SK-N-SH treated with all-trans-retinoic acid at 6 μM for 48 hours (cell line): Measurements from ENCODE around the gene PIK3C2B.

Experiments
- ATAC-seq: fragments of 200-7000 bp; cut with Tn5 transposase; 3 replicates; pipeline ENCODE4 v1.9.1; 2020; ENCODE audit warnings: mild to moderate bottlenecking, moderate library complexity
- ARNTL ChIP-seq: fragments of 450-650 bp; formaldehyde crosslinking; IDR thresholded peaks from 2 replicates; pipeline ENCODE4 v1.5.0; 2020; ENCODE audit warnings: low read depth, mild to moderate bottlenecking, moderate library complexity, borderline replicate concordance
- BACH2 ChIP-seq: fragments of 250-450 bp; sonication (Bioruptor Pico); IDR thresholded peaks from 2 replicates; pipeline ENCODE4 v1.9.0; 2021; ENCODE audit warnings: mild to moderate bottlenecking, borderline replicate concordance
- CSDC2 ChIP-seq: fragments of 250-450 bp; sonication (Bioruptor Pico); IDR thresholded peaks from 2 replicates; pipeline ENCODE4 v1.5.0; 2020; ENCODE audit warnings: mild to moderate bottlenecking, moderate library complexity
- ESRRG ChIP-seq: fragments of 250-450 bp; sonication (Bioruptor Pico); IDR thresholded peaks from 2 replicates; pipeline ENCODE4 v1.6.1; 2021; ENCODE audit warnings: mild to moderate bottlenecking
- GLIS3 ChIP-seq: fragments of 250-450 bp; sonication (Bioruptor Pico); IDR thresholded peaks from 2 replicates; pipeline ENCODE4 v1.5.0; 2020; ENCODE audit warnings: mild to moderate bottlenecking, moderate library complexity
- ISL1 ChIP-seq: fragments of 250-450 bp; sonication (Bioruptor Pico); IDR thresholded peaks from 2 replicates; pipeline ENCODE4 v2.1.2; 2022; ENCODE audit warnings: mild to moderate bottlenecking, moderate library complexity
- OSR1 ChIP-seq: fragments of 250-450 bp; sonication (Bioruptor Pico); IDR thresholded peaks from 2 replicates; pipeline ENCODE4 v1.8.0; 2022; ENCODE audit warnings: moderate library complexity, mild to moderate bottlenecking, inconsistent platforms
- PPARA ChIP-seq: fragments of 250-450 bp; sonication (Bioruptor Pico); IDR thresholded peaks from 2 replicates; pipeline ENCODE4 v1.5.0; 2020; ENCODE audit warnings: mild to moderate bottlenecking, borderline replicate concordance
- RARB ChIP-seq: fragments of 250-450 bp; sonication (Bioruptor Pico); IDR thresholded peaks from 2 replicates; pipeline ENCODE4 v1.8.0; 2021; ENCODE audit warnings: mild to moderate bottlenecking, moderate library complexity
- SNAI2 ChIP-seq: fragments of 250-450 bp; sonication (Bioruptor Pico); IDR thresholded peaks from 2 replicates; pipeline ENCODE4 v1.5.0; 2020; ENCODE audit warnings: mild to moderate bottlenecking, moderate library complexity
- TCF4 ChIP-seq: fragments of 250-450 bp; sonication (Bioruptor Pico); IDR thresholded peaks from 2 replicates; pipeline ENCODE4 v1.8.0; 2021; ENCODE audit warnings: mild to moderate bottlenecking, moderate library complexity, borderline replicate concordance
- TOX ChIP-seq: fragments of 250-450 bp; sonication (Bioruptor Pico); IDR thresholded peaks from 2 replicates; pipeline ENCODE4 v1.8.0; 2021; ENCODE audit warnings: mild to moderate bottlenecking, moderate library complexity, borderline replicate concordance
- ZC3H10 ChIP-seq: fragments of 250-450 bp; sonication (Bioruptor Pico); IDR thresholded peaks from 2 replicates; pipeline ENCODE4 v1.5.1; 2021; ENCODE audit warnings: mild to moderate bottlenecking, moderate library complexity
- ZFP3 ChIP-seq: fragments of 250-450 bp; sonication (Bioruptor Pico); IDR thresholded peaks from 2 replicates; pipeline ENCODE4 v1.5.0; 2020; ENCODE audit warnings: mild to moderate bottlenecking, moderate library complexity
- ZNF565 ChIP-seq: fragments of 450-650 bp; formaldehyde crosslinking; conservative IDR thresholded peaks from 2 replicates; pipeline ENCODE4 v1.5.0; 2020; ENCODE audit warnings: low read depth, mild to moderate bottlenecking, moderate library complexity
- ZNF70 ChIP-seq: fragments of 450-650 bp; formaldehyde crosslinking; IDR thresholded peaks from 2 replicates; pipeline ENCODE4 v1.5.0; 2020; ENCODE audit warnings: mild to moderate bottlenecking, moderate library complexity
- ZNF8 ChIP-seq: fragments of 450-650 bp; formaldehyde crosslinking; IDR thresholded peaks from 2 replicates; pipeline ENCODE4 v1.5.0; 2020; ENCODE audit warnings: mild to moderate bottlenecking, moderate library complexity
- TF ChIP-seq, protein P1 (sequence below): fragments of 250-450 bp; sonication (Bioruptor Pico); IDR thresholded peaks from 2 replicates; pipeline ENCODE4 v1.5.0; 2020; ENCODE audit warnings: mild to moderate bottlenecking, moderate library complexity
- TF ChIP-seq, protein P2 (sequence below): fragments of 250-450 bp; sonication (Bioruptor Pico); IDR thresholded peaks from 2 replicates; pipeline ENCODE4 v1.8.0; 2021; ENCODE audit warnings: low read depth, mild to moderate bottlenecking, moderate library complexity, borderline replicate concordance
- TF ChIP-seq, protein P3 (sequence below): fragments of 250-450 bp; sonication (Bioruptor Pico); IDR thresholded peaks from 2 replicates; pipeline ENCODE4 v1.5.1; 2020; ENCODE audit warnings: low read depth, mild to moderate bottlenecking, moderate library complexity
- TF ChIP-seq, protein P4 (sequence below): fragments of 250-450 bp; sonication (Bioruptor Pico); IDR thresholded peaks from 2 replicates; pipeline ENCODE4 v1.5.1; 2021; ENCODE audit warnings: mild to moderate bottlenecking, moderate library complexity
- TF ChIP-seq, protein P5 (sequence below): fragments of 250-450 bp; sonication (Bioruptor Pico); IDR thresholded peaks from 2 replicates; pipeline ENCODE4 v1.8.0; 2020; ENCODE audit warnings: mild to moderate bottlenecking, moderate library complexity, borderline replicate concordance

The PIK3C2B gene

DNA sequence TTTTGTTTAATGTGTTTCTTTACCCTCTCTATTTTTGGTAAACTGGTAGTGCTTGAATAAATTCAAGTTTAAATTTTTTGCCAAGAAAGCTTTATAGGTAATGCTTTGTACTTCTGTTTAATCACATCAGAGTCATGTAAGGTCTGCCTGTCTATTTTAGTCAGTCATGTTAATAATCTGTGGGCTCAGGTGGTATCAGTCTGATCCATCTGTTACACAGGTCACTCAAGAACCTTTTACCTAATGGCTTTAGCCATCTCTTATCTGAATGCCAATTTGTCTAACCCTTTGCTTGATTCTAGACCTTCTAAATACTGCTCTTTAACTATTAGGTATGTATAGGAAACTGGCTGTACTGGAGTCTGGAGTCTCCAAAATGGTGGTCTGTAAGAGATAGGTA, 38.2 kb upstream of the PIK3C2B start:
- no peak for ATAC-seq
- TF ChIP-seq ZNF70 (no peak), ARNTL (CRISPR knock-in tag) (no peak), BACH2 (CRISPR knock-in tag) (no peak), PPARA (CRISPR knock-in tag) (no peak), ZC3H10 (CRISPR knock-in tag) (no peak), CSDC2 (no peak), RARB (no peak), ZNF565 (CRISPR knock-in tag) (no peak), TOX (CRISPR knock-in tag) (no peak), SNAI2 (CRISPR knock-in tag) (no peak), OSR1 (no peak), TCF4 (CRISPR knock-in tag) (no peak), ZFP3 (no peak), GLIS3 (CRISPR knock-in tag) (no peak)
- TF ChIP-seq, protein P1, sequence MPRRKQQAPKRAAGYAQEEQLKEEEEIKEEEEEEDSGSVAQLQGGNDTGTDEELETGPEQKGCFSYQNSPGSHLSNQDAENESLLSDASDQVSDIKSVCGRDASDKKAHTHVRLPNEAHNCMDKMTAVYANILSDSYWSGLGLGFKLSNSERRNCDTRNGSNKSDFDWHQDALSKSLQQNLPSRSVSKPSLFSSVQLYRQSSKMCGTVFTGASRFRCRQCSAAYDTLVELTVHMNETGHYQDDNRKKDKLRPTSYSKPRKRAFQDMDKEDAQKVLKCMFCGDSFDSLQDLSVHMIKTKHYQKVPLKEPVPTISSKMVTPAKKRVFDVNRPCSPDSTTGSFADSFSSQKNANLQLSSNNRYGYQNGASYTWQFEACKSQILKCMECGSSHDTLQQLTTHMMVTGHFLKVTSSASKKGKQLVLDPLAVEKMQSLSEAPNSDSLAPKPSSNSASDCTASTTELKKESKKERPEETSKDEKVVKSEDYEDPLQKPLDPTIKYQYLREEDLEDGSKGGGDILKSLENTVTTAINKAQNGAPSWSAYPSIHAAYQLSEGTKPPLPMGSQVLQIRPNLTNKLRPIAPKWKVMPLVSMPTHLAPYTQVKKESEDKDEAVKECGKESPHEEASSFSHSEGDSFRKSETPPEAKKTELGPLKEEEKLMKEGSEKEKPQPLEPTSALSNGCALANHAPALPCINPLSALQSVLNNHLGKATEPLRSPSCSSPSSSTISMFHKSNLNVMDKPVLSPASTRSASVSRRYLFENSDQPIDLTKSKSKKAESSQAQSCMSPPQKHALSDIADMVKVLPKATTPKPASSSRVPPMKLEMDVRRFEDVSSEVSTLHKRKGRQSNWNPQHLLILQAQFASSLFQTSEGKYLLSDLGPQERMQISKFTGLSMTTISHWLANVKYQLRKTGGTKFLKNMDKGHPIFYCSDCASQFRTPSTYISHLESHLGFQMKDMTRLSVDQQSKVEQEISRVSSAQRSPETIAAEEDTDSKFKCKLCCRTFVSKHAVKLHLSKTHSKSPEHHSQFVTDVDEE (CRISPR knock-in tag), result no peak
- TF ChIP-seq, protein P2, sequence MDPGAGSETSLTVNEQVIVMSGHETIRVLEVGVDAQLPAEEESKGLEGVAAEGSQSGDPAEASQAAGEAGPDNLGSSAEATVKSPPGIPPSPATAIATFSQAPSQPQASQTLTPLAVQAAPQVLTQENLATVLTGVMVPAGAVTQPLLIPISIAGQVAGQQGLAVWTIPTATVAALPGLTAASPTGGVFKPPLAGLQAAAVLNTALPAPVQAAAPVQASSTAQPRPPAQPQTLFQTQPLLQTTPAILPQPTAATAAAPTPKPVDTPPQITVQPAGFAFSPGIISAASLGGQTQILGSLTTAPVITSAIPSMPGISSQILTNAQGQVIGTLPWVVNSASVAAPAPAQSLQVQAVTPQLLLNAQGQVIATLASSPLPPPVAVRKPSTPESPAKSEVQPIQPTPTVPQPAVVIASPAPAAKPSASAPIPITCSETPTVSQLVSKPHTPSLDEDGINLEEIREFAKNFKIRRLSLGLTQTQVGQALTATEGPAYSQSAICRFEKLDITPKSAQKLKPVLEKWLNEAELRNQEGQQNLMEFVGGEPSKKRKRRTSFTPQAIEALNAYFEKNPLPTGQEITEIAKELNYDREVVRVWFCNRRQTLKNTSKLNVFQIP, result no peak
- TF ChIP-seq, protein P3, sequence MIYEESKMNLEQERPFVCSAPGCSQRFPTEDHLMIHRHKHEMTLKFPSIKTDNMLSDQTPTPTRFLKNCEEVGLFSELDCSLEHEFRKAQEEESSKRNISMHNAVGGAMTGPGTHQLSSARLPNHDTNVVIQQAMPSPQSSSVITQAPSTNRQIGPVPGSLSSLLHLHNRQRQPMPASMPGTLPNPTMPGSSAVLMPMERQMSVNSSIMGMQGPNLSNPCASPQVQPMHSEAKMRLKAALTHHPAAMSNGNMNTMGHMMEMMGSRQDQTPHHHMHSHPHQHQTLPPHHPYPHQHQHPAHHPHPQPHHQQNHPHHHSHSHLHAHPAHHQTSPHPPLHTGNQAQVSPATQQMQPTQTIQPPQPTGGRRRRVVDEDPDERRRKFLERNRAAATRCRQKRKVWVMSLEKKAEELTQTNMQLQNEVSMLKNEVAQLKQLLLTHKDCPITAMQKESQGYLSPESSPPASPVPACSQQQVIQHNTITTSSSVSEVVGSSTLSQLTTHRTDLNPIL (CRISPR knock-in tag), result no peak
- TF ChIP-seq, protein P4, sequence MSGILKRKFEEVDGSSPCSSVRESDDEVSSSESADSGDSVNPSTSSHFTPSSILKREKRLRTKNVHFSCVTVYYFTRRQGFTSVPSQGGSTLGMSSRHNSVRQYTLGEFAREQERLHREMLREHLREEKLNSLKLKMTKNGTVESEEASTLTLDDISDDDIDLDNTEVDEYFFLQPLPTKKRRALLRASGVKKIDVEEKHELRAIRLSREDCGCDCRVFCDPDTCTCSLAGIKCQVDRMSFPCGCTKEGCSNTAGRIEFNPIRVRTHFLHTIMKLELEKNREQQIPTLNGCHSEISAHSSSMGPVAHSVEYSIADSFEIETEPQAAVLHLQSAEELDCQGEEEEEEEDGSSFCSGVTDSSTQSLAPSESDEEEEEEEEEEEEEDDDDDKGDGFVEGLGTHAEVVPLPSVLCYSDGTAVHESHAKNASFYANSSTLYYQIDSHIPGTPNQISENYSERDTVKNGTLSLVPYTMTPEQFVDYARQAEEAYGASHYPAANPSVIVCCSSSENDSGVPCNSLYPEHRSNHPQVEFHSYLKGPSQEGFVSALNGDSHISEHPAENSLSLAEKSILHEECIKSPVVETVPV (CRISPR knock-in tag), result no peak
- TF ChIP-seq, protein P5, sequence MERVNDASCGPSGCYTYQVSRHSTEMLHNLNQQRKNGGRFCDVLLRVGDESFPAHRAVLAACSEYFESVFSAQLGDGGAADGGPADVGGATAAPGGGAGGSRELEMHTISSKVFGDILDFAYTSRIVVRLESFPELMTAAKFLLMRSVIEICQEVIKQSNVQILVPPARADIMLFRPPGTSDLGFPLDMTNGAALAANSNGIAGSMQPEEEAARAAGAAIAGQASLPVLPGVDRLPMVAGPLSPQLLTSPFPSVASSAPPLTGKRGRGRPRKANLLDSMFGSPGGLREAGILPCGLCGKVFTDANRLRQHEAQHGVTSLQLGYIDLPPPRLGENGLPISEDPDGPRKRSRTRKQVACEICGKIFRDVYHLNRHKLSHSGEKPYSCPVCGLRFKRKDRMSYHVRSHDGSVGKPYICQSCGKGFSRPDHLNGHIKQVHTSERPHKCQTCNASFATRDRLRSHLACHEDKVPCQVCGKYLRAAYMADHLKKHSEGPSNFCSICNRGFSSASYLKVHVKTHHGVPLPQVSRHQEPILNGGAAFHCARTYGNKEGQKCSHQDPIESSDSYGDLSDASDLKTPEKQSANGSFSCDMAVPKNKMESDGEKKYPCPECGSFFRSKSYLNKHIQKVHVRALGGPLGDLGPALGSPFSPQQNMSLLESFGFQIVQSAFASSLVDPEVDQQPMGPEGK (CRISPR knock-in tag), result no peak

DNA sequence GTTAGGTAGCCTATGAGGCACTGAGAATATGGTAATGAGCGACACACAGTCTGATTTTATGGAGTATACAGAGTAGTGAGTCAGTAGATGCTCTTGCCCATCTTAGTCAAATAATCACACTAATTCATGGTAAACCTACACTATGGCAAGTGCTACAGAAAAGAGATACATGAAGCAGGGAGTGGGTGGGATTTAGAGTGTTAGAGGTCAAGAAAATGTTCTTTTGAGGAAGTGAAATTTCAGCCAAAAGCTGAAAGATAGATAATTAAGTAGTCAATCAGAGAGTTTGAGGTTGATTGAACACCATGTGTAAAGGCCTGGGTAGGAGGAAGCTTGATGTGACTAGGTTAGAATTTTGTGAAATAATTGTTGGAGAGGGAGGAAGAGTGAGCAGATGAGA, 36.3 kb upstream of the PIK3C2B start:
- TF ChIP-seq SNAI2 (CRISPR knock-in tag) (no peak), ISL1 (no peak)
- TF ChIP-seq, all 23 proteins: peak for 0
- no peak for ATAC-seq

DNA sequence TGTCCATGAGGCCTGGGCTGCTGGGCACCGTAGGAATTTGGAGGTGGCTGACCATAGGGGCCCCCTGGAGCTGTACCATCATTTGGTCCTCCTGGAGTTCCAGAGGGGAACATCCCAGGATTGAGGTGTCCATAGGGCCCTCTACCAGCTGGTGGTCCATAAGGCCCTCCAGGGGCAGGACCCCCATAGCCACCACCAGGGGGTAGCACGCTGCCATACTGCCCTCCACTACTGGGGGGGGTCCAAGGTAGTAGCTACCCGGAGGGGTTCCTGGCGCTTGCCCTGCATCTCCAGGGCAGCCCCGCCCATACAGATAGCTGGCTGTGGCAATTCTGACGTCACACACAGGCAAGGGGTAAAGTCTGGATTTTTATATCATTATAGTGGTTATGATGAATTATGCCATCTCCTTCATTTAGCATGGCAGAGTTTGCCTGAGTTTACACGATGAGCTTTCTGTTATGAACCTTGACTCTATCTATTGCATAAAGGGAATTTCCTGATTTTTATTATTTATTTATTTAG, 34.8 kb upstream of the PIK3C2B start:
- ATAC-seq, result peak; percentile 35
- TF ChIP-seq GLIS3 (CRISPR knock-in tag) (no peak), CSDC2 (no peak), ESRRG (CRISPR knock-in tag) (no peak), ZNF8 (CRISPR knock-in tag) (no peak), ZNF70 (no peak)
- TF ChIP-seq, protein P2, result no peak
